GM21526 (cell line): ENCODE data around the gene KRT36.

ENCODE experiments used
- ATAC-seq: cut with Tn5 transposase; IDR thresholded peaks from one replicate; pipeline ENCODE4 v1.9.1; 2021; ENCODE audit warnings: moderate library complexity; ENCODE audit not compliant: unreplicated experiment, low FRiP score

Gene KRT36

GRCh38 chr17:41522301-41523224 is 32.9 kb upstream of the KRT36 start:
- ATAC-seq: no peak

- no peak for ATAC-seq
Observed at GRCh38 chr17:41521574-41522261, 32.0 kb upstream of the KRT36 start.

GRCh38 chr17:41520821-41521521 is 31.3 kb upstream of the KRT36 start:
- ATAC-seq: no peak

GRCh38 chr17:41519501-41520224 is 30.0 kb upstream of the KRT36 start:
- ATAC-seq: no peak

- ATAC-seq: no peak
Observed at GRCh38 chr17:41518789-41519449, 29.2 kb upstream of the KRT36 start, which contains the start of gene KRT15. Gene KRT15, minus strand, starts transcription at chr17:41518890. Its CDS starts 63 bp downstream, at chr17:41518827.

- ATAC-seq: no peak
Observed at GRCh38 chr17:41518031-41518430, 28.3 kb upstream of the KRT36 start.

- ATAC-seq: no peak
Observed at GRCh38 chr17:41516830-41517283, 27.1 kb upstream of the KRT36 start.

GRCh38 chr17:41516147-41516829 is 26.6 kb upstream of the KRT36 start:
- ATAC-seq: no peak

GRCh38 chr17:41513168-41513547 is 23.4 kb upstream of the KRT36 start:
- no peak for ATAC-seq

- ATAC-seq: no peak
Observed at GRCh38 chr17:41512546-41513167, 22.9 kb upstream of the KRT36 start.

- ATAC-seq: no peak
Observed at GRCh38 chr17:41511716-41512115, 22.0 kb upstream of the KRT36 start.

GRCh38 chr17:41511116-41511515 is 21.4 kb upstream of the KRT36 start:
- ATAC-seq: no peak

GRCh38 chr17:41510251-41511065 is 20.7 kb upstream of the KRT36 start:
- ATAC-seq: no peak

GRCh38 chr17:41507315-41507880 is 17.7 kb upstream of the KRT36 start:
- no peak for ATAC-seq

- no peak for ATAC-seq
Observed at GRCh38 chr17:41505809-41506767, 16.4 kb upstream of the KRT36 start.

GRCh38 chr17:41505007-41505808 is 15.5 kb upstream of the KRT36 start, which contains the start of gene KRT13:
Gene KRT13, minus strand, starts transcription at chr17:41505612. Its CDS starts 62 bp downstream, at chr17:41505550.
- no peak for ATAC-seq
